ENCODE measurements around the gene CRNN.

Gene CRNN

DNA sequence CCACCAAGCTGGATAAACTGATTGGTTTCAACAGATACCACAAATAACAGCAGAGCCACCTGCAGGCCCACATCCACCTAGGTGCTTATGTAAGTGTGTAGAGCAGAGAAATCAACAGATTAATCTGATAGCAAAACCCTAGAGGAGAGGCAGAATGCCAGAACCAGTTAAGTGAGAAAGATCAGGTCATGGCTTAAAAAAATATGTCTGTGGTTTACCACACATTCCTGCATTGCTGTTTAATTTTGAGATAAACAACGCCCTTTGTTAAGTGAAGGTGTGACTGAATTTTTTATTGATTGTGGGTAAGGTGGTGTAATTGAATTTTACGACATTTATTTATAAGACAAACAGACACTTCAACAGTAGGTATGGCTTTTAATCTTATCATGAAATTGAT, 21.2 kb downstream of the CRNN start (continued):
- TF ChIP-seq, protein P1, sequence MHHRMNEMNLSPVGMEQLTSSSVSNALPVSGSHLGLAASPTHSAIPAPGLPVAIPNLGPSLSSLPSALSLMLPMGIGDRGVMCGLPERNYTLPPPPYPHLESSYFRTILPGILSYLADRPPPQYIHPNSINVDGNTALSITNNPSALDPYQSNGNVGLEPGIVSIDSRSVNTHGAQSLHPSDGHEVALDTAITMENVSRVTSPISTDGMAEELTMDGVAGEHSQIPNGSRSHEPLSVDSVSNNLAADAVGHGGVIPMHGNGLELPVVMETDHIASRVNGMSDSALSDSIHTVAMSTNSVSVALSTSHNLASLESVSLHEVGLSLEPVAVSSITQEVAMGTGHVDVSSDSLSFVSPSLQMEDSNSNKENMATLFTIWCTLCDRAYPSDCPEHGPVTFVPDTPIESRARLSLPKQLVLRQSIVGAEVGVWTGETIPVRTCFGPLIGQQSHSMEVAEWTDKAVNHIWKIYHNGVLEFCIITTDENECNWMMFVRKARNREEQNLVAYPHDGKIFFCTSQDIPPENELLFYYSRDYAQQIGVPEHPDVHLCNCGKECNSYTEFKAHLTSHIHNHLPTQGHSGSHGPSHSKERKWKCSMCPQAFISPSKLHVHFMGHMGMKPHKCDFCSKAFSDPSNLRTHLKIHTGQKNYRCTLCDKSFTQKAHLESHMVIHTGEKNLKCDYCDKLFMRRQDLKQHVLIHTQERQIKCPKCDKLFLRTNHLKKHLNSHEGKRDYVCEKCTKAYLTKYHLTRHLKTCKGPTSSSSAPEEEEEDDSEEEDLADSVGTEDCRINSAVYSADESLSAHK (tag by site-specific recombination; IDR thresholded peaks at IDR 0.05): no peak
- 0 out of 2 replicates have a peak, but pooled peaks have one; percentile 28 for TF ChIP-seq SCRT1 (tag by site-specific recombination; IDR thresholded peaks at IDR 0.05; ENCODE audit: borderline replicate concordance)
- no peak for TF ChIP-seq ZNF600 (tag by site-specific recombination; IDR thresholded peaks at IDR 0.05)
- peak; percentile 20; the same call in 1 of the 2 replicates for TF ChIP-seq GLI2 (tag by site-specific recombination; IDR thresholded peaks at IDR 0.05; ENCODE audit: borderline replicate concordance, low read depth)
- TF ChIP-seq ZNF112 (tag by site-specific recombination; IDR thresholded peaks at IDR 0.05): 0 out of 2 replicates have a peak, but pooled peaks have one; percentile 15
- TF ChIP-seq SCRT2 (tag by site-specific recombination; IDR thresholded peaks at IDR 0.05): peak; percentile 72
- peak; percentile 59; the same call in 1 of the 2 replicates for TF ChIP-seq ZNF24 (tag by site-specific recombination; IDR thresholded peaks at IDR 0.05)
- TF ChIP-seq, protein P2, sequence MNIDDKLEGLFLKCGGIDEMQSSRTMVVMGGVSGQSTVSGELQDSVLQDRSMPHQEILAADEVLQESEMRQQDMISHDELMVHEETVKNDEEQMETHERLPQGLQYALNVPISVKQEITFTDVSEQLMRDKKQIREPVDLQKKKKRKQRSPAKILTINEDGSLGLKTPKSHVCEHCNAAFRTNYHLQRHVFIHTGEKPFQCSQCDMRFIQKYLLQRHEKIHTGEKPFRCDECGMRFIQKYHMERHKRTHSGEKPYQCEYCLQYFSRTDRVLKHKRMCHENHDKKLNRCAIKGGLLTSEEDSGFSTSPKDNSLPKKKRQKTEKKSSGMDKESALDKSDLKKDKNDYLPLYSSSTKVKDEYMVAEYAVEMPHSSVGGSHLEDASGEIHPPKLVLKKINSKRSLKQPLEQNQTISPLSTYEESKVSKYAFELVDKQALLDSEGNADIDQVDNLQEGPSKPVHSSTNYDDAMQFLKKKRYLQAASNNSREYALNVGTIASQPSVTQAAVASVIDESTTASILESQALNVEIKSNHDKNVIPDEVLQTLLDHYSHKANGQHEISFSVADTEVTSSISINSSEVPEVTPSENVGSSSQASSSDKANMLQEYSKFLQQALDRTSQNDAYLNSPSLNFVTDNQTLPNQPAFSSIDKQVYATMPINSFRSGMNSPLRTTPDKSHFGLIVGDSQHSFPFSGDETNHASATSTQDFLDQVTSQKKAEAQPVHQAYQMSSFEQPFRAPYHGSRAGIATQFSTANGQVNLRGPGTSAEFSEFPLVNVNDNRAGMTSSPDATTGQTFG (tag by site-specific recombination; IDR thresholded peaks at IDR 0.05; ENCODE audit: borderline replicate concordance): peak; percentile 89; the same call in 1 of the 2 replicates
- peak; percentile 86; the same call in 1 of the 2 replicates for TF ChIP-seq BCL11B (tag by site-specific recombination; IDR thresholded peaks at IDR 0.05; ENCODE audit: low read depth)
- TF ChIP-seq, protein P3, sequence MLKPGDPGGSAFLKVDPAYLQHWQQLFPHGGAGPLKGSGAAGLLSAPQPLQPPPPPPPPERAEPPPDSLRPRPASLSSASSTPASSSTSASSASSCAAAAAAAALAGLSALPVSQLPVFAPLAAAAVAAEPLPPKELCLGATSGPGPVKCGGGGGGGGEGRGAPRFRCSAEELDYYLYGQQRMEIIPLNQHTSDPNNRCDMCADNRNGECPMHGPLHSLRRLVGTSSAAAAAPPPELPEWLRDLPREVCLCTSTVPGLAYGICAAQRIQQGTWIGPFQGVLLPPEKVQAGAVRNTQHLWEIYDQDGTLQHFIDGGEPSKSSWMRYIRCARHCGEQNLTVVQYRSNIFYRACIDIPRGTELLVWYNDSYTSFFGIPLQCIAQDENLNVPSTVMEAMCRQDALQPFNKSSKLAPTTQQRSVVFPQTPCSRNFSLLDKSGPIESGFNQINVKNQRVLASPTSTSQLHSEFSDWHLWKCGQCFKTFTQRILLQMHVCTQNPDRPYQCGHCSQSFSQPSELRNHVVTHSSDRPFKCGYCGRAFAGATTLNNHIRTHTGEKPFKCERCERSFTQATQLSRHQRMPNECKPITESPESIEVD (tag by site-specific recombination; IDR thresholded peaks at IDR 0.05): peak; percentile 26
- no peak for TF ChIP-seq ZNF449 (tag by site-specific recombination; IDR thresholded peaks at IDR 0.05)
- 0 out of 2 replicates have a peak, but pooled peaks have one; percentile 30 for TF ChIP-seq ZBTB17 (tag by site-specific recombination; IDR thresholded peaks at IDR 0.05)
- peak; percentile 68 for TF ChIP-seq SP7 (tag by site-specific recombination; IDR thresholded peaks at IDR 0.05)
- peak; percentile 61; the same call in 1 of the 2 replicates for TF ChIP-seq KLF10 (tag by site-specific recombination; IDR thresholded peaks at IDR 0.05)
- TF ChIP-seq FEZF1 (tag by site-specific recombination; IDR thresholded peaks at IDR 0.05): peak; percentile 78
- TF ChIP-seq OSR2 (tag by site-specific recombination; IDR thresholded peaks at IDR 0.05): peak; percentile 91
- TF ChIP-seq, protein P4, sequence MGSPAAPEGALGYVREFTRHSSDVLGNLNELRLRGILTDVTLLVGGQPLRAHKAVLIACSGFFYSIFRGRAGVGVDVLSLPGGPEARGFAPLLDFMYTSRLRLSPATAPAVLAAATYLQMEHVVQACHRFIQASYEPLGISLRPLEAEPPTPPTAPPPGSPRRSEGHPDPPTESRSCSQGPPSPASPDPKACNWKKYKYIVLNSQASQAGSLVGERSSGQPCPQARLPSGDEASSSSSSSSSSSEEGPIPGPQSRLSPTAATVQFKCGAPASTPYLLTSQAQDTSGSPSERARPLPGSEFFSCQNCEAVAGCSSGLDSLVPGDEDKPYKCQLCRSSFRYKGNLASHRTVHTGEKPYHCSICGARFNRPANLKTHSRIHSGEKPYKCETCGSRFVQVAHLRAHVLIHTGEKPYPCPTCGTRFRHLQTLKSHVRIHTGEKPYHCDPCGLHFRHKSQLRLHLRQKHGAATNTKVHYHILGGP (tag by site-specific recombination; IDR thresholded peaks at IDR 0.05): peak; percentile 74
- no peak for TF ChIP-seq HIC1 (tag by site-specific recombination; IDR thresholded peaks at IDR 0.05)
- TF ChIP-seq WT1 (tag by site-specific recombination; IDR thresholded peaks at IDR 0.05): peak; percentile 84
- peak; percentile 89 for TF ChIP-seq ZNF843 (tag by site-specific recombination; IDR thresholded peaks at IDR 0.05)
- TF ChIP-seq ZXDB (tag by site-specific recombination; IDR thresholded peaks at IDR 0.05): peak; percentile 69
- TF ChIP-seq HOXD13 (CRISPR knock-in tag; IDR thresholded peaks at IDR 0.05; ENCODE audit: borderline replicate concordance): peak; percentile 92
- TF ChIP-seq, protein P5, sequence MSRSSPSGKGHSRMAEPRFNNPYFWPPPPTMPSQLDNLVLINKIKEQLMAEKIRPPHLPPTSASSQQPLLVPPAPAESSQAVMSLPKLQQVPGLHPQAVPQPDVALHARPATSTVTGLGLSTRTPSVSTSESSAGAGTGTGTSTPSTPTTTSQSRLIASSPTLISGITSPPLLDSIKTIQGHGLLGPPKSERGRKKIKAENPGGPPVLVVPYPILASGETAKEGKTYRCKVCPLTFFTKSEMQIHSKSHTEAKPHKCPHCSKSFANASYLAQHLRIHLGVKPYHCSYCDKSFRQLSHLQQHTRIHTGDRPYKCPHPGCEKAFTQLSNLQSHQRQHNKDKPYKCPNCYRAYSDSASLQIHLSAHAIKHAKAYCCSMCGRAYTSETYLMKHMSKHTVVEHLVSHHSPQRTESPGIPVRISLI (tag by site-specific recombination; IDR thresholded peaks at IDR 0.05): peak; percentile 90
- peak; percentile 69; the same call in 1 of the 2 replicates for TF ChIP-seq ZNF350 (tag by site-specific recombination; IDR thresholded peaks at IDR 0.05)
- peak; percentile 70; the same call in 1 of the 2 replicates for TF ChIP-seq KLF7 (tag by site-specific recombination; IDR thresholded peaks at IDR 0.05; ENCODE audit: borderline replicate concordance)
- TF ChIP-seq KLF8 (tag by site-specific recombination; IDR thresholded peaks at IDR 0.05): peak; percentile 92
- TF ChIP-seq SP3 (tag by site-specific recombination; IDR thresholded peaks at IDR 0.05): peak; percentile 38; the same call in 1 of the 2 replicates
